Loucy (cell line): ENCODE data around the gene GOSR1.
"Not testable (repeated sequence)": the region's sequence is repeated elsewhere in the genome, so short reads cannot be mapped to it uniquely, and the experiment has no call there.

Experiments used
- H2AFZ ChIP-seq: fragments of 200-600 bp; sonication (generic); 2 replicates; pipeline ENCODE4 v1.6.0; 2016; ENCODE audit warnings: antibody characterized with exemption, mild to moderate bottlenecking, low read length, moderate library complexity
- H3F3A ChIP-seq: fragments of 200-600 bp; 2 replicates; pipeline ENCODE4 v1.6.0; 2016; ENCODE audit warnings: antibody characterized with exemption, low read depth, mild to moderate bottlenecking
- H3K27me3 ChIP-seq: fragments of 200-600 bp; sonication (generic); 2 replicates; pipeline ENCODE4 v1.6.1; 2014; ENCODE audit warnings: low read length, mild to moderate bottlenecking; ENCODE audit not compliant: insufficient read depth, poor library complexity, severe bottlenecking
- H3K36me3 ChIP-seq: fragments of 200-600 bp; sonication (generic); 2 replicates; pipeline ENCODE4 v1.6.1; 2016; ENCODE audit warnings: low read length; ENCODE audit not compliant: insufficient read depth
- H3K4me1 ChIP-seq: fragments of 200-600 bp; sonication (generic); 2 replicates; pipeline ENCODE4 v1.5.1; 2014; ENCODE audit warnings: low read length, mild to moderate bottlenecking; ENCODE audit not compliant: insufficient read depth, poor library complexity, severe bottlenecking
- H3K4me2 ChIP-seq: fragments of 200-600 bp; sonication (generic); 2 replicates; pipeline ENCODE4 v1.6.0; 2014; ENCODE audit warnings: antibody characterized with exemption, low read length, low read depth, mild to moderate bottlenecking; ENCODE audit not compliant: poor library complexity, severe bottlenecking
- H3K4me3 ChIP-seq: fragments of 200-600 bp; sonication (generic); 2 replicates; pipeline ENCODE4 v1.5.1; 2014; ENCODE audit warnings: low read length, mild to moderate bottlenecking, mixed read lengths; ENCODE audit not compliant: poor library complexity, severe bottlenecking
- H3K79me2 ChIP-seq: fragments of 200-600 bp; sonication (generic); 2 replicates; pipeline ENCODE4 v1.6.1; 2014; ENCODE audit warnings: low read length; ENCODE audit not compliant: insufficient read depth
- H3K9ac ChIP-seq: fragments of 200-600 bp; sonication (generic); 2 replicates; pipeline ENCODE4 v1.6.0; 2014; ENCODE audit warnings: mild to moderate bottlenecking, low read depth, low read length, moderate library complexity; ENCODE audit not compliant: poor library complexity, severe bottlenecking
- H3K9me2 ChIP-seq: fragments of 200-600 bp; sonication (generic); replicated peaks from 2 replicates; pipeline ENCODE4 v1.6.1; 2016; ENCODE audit warnings: low read depth, low read length, mixed read lengths
- H3K9me3 ChIP-seq: fragments of 200-600 bp; sonication (generic); 2 replicates; pipeline ENCODE4 v1.6.1; 2014; ENCODE audit warnings: mild to moderate bottlenecking, antibody characterized with exemption, low read length, low read depth; ENCODE audit not compliant: insufficient read depth
- H4K20me1 ChIP-seq: fragments of 200-600 bp; sonication (generic); 2 replicates; pipeline ENCODE4 v1.6.0; 2014; ENCODE audit warnings: antibody characterized with exemption, low read length, mild to moderate bottlenecking; ENCODE audit not compliant: insufficient read depth, poor library complexity, severe bottlenecking
- CTCF ChIP-seq: fragments of 200-600 bp; sonication (generic); conservative IDR thresholded peaks from 2 replicates; pipeline ENCODE4 v1.5.1; 2014; ENCODE audit warnings: mild to moderate bottlenecking, antibody characterized with exemption, low read length
- EZH2phosphoT487 ChIP-seq: fragments of 200-600 bp; IDR thresholded peaks from 2 replicates; pipeline ENCODE4 v1.6.1; 2018; ENCODE audit warnings: antibody characterized with exemption, mild to moderate bottlenecking, moderate library complexity, borderline replicate concordance

GOSR1 gene

GRCh38 chr17:30570191-30570590 lies 93.0 kb downstream of the GOSR1 start:
- H3K9ac ChIP-seq: peak overlapping the region; percentile 35

GRCh38 chr17:30570596-30571265 lies 93.5 kb downstream of the GOSR1 start:
- H3K9me2 ChIP-seq: no peaks in the 10 kb centered on the region
- H2AFZ ChIP-seq: peak overlapping the region; percentile 66; the same call in 1 of the 2 replicates
- H3K4me3 ChIP-seq: no peak overlapping the region
- H3K4me2 ChIP-seq: peak overlapping the region; percentile 44
- H3K9ac ChIP-seq: peak overlapping the region; percentile 35
- TF ChIP-seq EZH2phosphoT487 (no peak), CTCF (no peak)
- H3K36me3 ChIP-seq: no peaks in the 10 kb centered on the region
- H3K27me3 ChIP-seq: no peaks in the 10 kb centered on the region
- H4K20me1 ChIP-seq: no peaks in the 10 kb centered on the region
- no peaks in the 10 kb centered on the region for H3K79me2 ChIP-seq
- no peaks in the 10 kb centered on the region for H3K9me3 ChIP-seq
- peaks cover 7% of the 10 kb centered on the region for H3K4me1 ChIP-seq
- H3F3A ChIP-seq: no peaks in the 10 kb centered on the region

More at GRCh38 chr17:30570191-30570590, 93.0 kb downstream of the GOSR1 start:
- Histone ChIP-seq H3K4me2 (peak overlapping the region; percentile 44), H3K79me2 (no peaks in the 10 kb centered on the region), H4K20me1 (no peaks in the 10 kb centered on the region), H3K9me2 (no peaks in the 10 kb centered on the region), H2AFZ (peak overlapping the region; percentile 66; the same call in 1 of the 2 replicates), H3F3A (no peaks in the 10 kb centered on the region), H3K4me1 (peaks cover 7% of the 10 kb centered on the region), H3K4me3 (no peak overlapping the region), H3K27me3 (no peaks in the 10 kb centered on the region), H3K36me3 (no peaks in the 10 kb centered on the region), H3K9me3 (no peaks in the 10 kb centered on the region)
- TF ChIP-seq EZH2phosphoT487 (no peak), CTCF (no peak)

GRCh38 chr17:30571404-30571803 lies 94.2 kb downstream of the GOSR1 start:
- H3K4me3 ChIP-seq, H2AFZ ChIP-seq, H3K9ac ChIP-seq, H3K9me2 ChIP-seq, H3F3A ChIP-seq, H3K79me2 ChIP-seq, H4K20me1 ChIP-seq, H3K4me1 ChIP-seq, H3K4me2 ChIP-seq, H3K36me3 ChIP-seq, H3K27me3 ChIP-seq, H3K9me3 ChIP-seq: not testable (repeated sequence)

- no peaks in the 10 kb centered on the region for H4K20me1 ChIP-seq
- H3K4me3 ChIP-seq: no peak overlapping the region
- H3K9ac ChIP-seq: no peak overlapping the region
- H3F3A ChIP-seq: no peaks in the 10 kb centered on the region
- no peaks in the 10 kb centered on the region for H3K9me3 ChIP-seq
- peaks cover 7% of the 10 kb centered on the region for H3K4me1 ChIP-seq
- TF ChIP-seq CTCF: no peak
- TF ChIP-seq EZH2phosphoT487: no peak
- no peaks in the 10 kb centered on the region for H3K36me3 ChIP-seq
- H2AFZ ChIP-seq: no peak overlapping the region
- H3K27me3 ChIP-seq: no peaks in the 10 kb centered on the region
- H3K4me2 ChIP-seq: no peak overlapping the region
- no peaks in the 10 kb centered on the region for H3K9me2 ChIP-seq
- no peaks in the 10 kb centered on the region for H3K79me2 ChIP-seq
Measured at GRCh38 chr17:30571921-30572320, 94.7 kb downstream of the GOSR1 start.

GRCh38 chr17:30572651-30573554 lies 95.7 kb downstream of the GOSR1 start:
- not testable (repeated sequence) for H3K79me2 ChIP-seq, H3K9me2 ChIP-seq

More at GRCh38 chr17:30572651-30573554, 95.7 kb downstream of the GOSR1 start:
- not testable (repeated sequence) for H3K4me2 ChIP-seq, H4K20me1 ChIP-seq, H3K27me3 ChIP-seq, H3K4me3 ChIP-seq, H2AFZ ChIP-seq, H3K9ac ChIP-seq, H3K9me3 ChIP-seq, H3K4me1 ChIP-seq, H3F3A ChIP-seq, H3K36me3 ChIP-seq
